ENCODE data around the gene CHDH. TPM values are rescaled to one million over a fixed set of nuclear protein-coding genes. Genes with fewer than 3 reads are reported as not detected.

Gene CHDH
- total RNA-seq, 4 donors from 2014 or later, result 4.6 to 14.9 (median 9.5) TPM

DNA sequence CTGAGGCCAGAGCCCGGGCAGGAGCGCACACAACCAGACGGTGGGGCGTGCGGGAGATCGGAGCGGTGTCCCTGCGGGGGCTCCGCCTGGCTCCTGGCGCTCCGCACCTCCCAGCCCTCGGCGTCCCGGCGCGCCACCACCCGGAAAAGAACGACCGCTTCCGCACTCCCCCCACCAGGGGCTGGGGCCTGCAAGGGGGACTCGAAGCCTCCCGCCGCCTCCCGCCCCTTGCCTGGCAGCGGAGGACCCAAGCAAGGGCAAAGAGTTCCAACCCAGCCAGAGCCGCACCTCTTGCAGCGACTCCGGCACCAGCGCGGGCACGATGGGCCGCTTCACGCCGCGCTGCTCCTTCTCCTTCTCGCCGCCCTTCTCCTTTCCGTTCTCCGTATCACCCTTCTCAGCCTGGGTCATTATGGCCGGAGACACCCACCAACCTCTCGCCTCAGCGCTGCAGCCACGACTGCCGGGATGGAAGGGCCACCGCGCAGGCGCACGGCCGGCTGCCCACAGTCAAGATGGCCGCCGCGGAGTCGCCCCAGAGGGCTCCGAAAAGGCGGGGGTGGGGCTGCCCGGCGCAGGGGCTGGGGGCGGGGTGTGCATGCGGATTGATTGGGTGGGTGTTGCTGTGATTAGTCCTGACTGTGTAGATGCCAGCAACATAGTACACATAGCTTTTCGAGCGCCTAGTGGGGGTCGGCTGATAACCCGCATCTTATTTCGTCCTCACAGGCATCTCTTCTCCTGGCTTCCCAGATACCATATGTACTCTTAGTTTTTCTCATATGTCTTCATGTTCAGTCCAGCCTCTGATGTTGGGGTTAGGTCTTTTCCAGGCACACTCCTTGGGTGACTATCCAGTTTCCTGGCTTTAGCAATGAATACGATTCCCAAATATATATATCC lies 35.7 kb upstream of the CHDH start, which contains the start of gene ACTR8:
ACTR8 (minus strand) TSS at position 462 of the 903 bp plus-strand sequence; CDS start at position 411, 51 bp downstream.
- WGBS, 2 donors, result 1 to 2% methylated on average over 52 to 65 of the region's 65 CpGs
- no peak for TF ChIP-seq POLR2A (IDR thresholded peaks at IDR 0.05)
- TF ChIP-seq, protein P1, sequence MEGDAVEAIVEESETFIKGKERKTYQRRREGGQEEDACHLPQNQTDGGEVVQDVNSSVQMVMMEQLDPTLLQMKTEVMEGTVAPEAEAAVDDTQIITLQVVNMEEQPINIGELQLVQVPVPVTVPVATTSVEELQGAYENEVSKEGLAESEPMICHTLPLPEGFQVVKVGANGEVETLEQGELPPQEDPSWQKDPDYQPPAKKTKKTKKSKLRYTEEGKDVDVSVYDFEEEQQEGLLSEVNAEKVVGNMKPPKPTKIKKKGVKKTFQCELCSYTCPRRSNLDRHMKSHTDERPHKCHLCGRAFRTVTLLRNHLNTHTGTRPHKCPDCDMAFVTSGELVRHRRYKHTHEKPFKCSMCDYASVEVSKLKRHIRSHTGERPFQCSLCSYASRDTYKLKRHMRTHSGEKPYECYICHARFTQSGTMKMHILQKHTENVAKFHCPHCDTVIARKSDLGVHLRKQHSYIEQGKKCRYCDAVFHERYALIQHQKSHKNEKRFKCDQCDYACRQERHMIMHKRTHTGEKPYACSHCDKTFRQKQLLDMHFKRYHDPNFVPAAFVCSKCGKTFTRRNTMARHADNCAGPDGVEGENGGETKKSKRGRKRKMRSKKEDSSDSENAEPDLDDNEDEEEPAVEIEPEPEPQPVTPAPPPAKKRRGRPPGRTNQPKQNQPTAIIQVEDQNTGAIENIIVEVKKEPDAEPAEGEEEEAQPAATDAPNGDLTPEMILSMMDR (IDR thresholded peaks at IDR 0.05), result no peak
- intact Hi-C loops (cut with DNase I; ENCODE audit: low total_unique reads), result no loop called here
- H3K4me3 ChIP-seq (ENCODE audit: low read depth, poor library complexity, severe bottlenecking), result peak within 1 kb of the TSS; percentile 93
- DNase-seq (ENCODE audit: low spot score in 2 of 2), result peak; percentile 65 to 96

DNA sequence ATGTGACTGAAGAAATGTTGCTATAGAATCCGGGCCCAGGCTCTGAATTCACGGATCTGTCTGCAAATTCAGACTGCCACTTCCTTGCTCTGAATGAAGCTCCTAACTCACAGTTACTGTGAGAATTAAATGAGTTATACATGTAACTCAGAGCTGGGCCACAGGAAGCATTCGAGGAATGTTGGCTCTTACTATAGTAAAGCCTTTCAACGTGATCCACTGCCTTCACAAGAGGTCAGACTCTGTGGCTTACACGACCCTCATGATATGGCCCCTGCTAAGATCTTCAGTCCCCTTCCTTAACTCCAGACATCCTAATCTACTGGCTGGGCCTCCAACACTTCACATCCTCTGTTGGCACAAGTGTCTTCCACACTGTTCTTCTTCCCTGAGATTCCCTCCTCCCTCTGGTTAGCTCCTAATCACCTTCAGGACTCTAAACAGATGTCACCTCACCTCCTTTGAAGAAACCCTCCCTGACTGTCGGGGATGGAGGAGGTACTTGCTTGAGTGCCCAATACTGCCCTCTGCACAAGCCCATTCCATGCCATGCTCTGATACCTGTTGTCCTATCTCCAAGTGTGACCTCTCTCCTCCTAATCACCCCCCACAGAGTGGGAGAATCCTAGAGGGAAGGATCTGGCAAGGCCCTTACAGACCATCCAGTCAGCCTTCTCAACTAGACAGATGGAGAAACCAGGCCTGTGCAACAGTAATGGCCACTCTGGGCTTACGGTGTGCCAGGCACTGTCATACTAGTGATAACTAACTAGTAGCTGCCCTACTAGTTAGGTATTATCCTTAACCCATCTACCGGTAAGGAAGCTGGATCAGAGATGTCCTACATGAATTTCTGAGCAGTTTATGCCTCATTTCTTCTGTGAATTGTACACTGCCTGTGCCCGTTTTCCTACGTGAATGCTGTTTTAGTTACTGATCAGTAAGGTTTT lies 34.5 kb upstream of the CHDH start:
- DNase-seq (ENCODE audit: low spot score in 2 of 2), result no peak
- WGBS, 2 donors, result 57 to 58% methylated on average over 10 of the region's 10 CpGs
- intact Hi-C loops (cut with DNase I; ENCODE audit: low total_unique reads), result no loop called here
- no peak for TF ChIP-seq POLR2A (IDR thresholded peaks at IDR 0.05)
- TF ChIP-seq, protein P1 (IDR thresholded peaks at IDR 0.05), result no peak
- no peak overlapping the region for H3K4me3 ChIP-seq (ENCODE audit: low read depth, poor library complexity, severe bottlenecking)

DNA sequence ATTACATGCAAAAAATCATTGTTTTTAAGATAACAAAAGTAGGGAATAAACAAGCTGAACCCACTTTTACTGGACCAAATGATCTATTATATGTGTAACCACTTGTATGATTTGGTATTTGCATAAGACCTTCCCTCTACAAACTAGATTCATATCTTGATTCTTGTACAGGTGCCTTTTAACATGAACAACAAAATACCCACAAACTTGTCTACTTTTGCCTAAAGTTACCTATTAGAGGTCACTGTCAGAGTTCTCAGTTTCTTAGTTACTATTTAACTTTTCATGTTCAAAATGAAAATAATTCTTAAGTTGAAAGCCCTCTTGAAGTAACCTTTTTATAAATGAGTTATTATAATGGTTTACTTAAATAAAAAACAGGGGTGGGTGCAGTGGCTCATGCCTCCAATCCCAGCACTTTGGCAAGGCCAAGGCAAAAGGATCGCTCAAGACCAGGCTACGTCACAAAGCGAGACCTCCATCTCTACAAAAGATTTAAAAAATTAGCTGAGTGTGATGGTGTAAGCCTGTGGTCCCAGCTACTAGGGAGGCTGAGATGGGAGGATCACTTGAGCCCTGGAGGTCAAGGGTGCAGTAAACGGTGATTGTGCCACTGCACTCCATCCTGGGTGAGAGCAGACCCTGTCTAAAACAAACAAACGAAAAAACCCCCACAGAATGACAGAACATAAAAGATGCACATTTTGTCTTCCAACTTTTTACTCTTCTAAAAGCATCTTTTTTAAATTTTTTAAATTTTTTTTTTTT lies 19.7 kb upstream of the CHDH start:
- 95% methylated on average over 5 of the region's 5 CpGs for WGBS, 2 donors
- no peak for DNase-seq (ENCODE audit: low spot score in 2 of 2)
- intact Hi-C loops (cut with DNase I; ENCODE audit: low total_unique reads), result no loop called here
- TF ChIP-seq, protein P1 (IDR thresholded peaks at IDR 0.05), result no peak
- TF ChIP-seq POLR2A (IDR thresholded peaks at IDR 0.05), result no peak
- no peak overlapping the region for H3K4me3 ChIP-seq (ENCODE audit: low read depth, poor library complexity, severe bottlenecking)

DNA sequence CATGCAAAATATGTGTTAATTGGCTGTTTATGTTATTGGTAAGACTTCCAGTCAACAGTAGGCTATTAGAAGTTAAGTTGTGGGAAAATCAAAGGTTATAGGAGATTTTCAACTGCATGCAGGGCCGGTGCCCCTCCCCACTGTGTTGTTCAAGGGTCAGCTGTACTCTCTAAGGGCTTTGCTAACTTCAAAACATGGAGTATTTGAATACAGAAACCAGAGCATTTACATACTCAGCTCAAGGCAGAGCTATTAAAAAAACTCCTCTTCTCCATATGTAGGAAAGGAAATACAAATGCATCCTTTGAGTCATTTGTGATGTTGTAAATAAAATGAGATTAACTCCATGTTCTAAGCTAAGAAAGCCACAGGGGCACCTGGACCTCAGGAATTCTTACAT lies 16.9 kb upstream of the CHDH start:
- intact Hi-C loops (cut with DNase I; ENCODE audit: low total_unique reads), result no loop called here
- 96 to 100% methylated on average over 1 of the region's 1 CpG for WGBS, 2 donors
- H3K4me3 ChIP-seq (ENCODE audit: low read depth, poor library complexity, severe bottlenecking), result no peak overlapping the region
- TF ChIP-seq, protein P1 (IDR thresholded peaks at IDR 0.05), result no peak
- TF ChIP-seq POLR2A (IDR thresholded peaks at IDR 0.05), result no peak
- no peak for DNase-seq (ENCODE audit: low spot score in 2 of 2)

DNA sequence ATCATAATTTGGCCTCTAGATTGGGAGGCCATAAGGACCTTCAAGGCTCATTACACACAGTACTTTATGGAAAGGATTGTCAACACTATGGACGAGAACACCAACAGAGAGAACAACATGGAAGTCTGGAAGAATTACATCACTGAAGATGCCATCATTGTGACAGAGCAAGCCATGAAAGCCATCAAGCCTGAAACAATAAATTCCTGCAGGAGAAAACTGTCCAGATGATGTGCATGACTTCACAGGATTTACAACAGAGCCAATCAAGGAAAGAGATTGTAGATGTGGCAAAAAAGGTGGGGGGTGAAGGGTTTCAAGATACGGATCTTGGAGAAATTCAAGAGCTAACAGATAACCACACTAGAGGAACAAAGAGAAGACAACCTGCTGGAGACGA lies 16.0 kb upstream of the CHDH start:
- DNase-seq (ENCODE audit: low spot score in 2 of 2), result no peak
- intact Hi-C loops (cut with DNase I; ENCODE audit: low total_unique reads), result no loop called here
- no peak for TF ChIP-seq POLR2A (IDR thresholded peaks at IDR 0.05)
- TF ChIP-seq, protein P1 (IDR thresholded peaks at IDR 0.05), result no peak
- WGBS, 2 donors, result 95 to 97% methylated on average over 3 of the region's 3 CpGs
- H3K4me3 ChIP-seq (ENCODE audit: low read depth, poor library complexity, severe bottlenecking), result no peak overlapping the region
